HAP-1 (cell line): Measurements from ENCODE around the gene ACSF2.

Source experiments
- DNase-seq, 2 experiments: peaks; one replicate each; pipeline ENCODE4 v3.0.0-alpha.2; 2016 to 2020; ENCODE audit warnings: low spot score in 2 of 2
- H3K27me3 ChIP-seq: fragments of 250-450 bp; sonication (Bioruptor Pico); 2 replicates; pipeline ENCODE4 v1.5.1; 2020; ENCODE audit warnings: low read depth, mild to moderate bottlenecking, moderate library complexity
- H3K36me3 ChIP-seq: fragments of 250-450 bp; sonication (Bioruptor Pico); replicated peaks from 2 replicates; pipeline ENCODE4 v1.5.1; 2020; ENCODE audit warnings: mild to moderate bottlenecking
- H3K4me1 ChIP-seq: fragments of 250-450 bp; sonication (Bioruptor Pico); 2 replicates; pipeline ENCODE4 v1.5.1; 2020; ENCODE audit warnings: mild to moderate bottlenecking
- H3K4me3 ChIP-seq: fragments of 250-450 bp; sonication (Bioruptor Pico); 2 replicates; pipeline ENCODE4 v1.5.1; 2020; ENCODE audit warnings: mild to moderate bottlenecking, moderate library complexity
- H3K9me3 ChIP-seq: fragments of 250-450 bp; sonication (Bioruptor Pico); 2 replicates; pipeline ENCODE4 v1.5.1; 2020; ENCODE audit warnings: mild to moderate bottlenecking, moderate library complexity
- in situ Hi-C: fragments of 300-500 bp; cut with MboI; formaldehyde crosslinking; loops from 3 replicates; pipeline ENCODE4 v1.14.3; 2020; ENCODE audit warnings: low sequenced_read_pairs, inconsistent platforms, mixed read lengths

ACSF2 gene

GRCh38 chr17:50488880-50489279 lies 62.9 kb downstream of the ACSF2 start:
- no peak for DNase-seq
- Histone ChIP-seq H3K9me3 (no peaks in the 10 kb centered on the region), H3K4me1 (no peaks in the 10 kb centered on the region), H3K36me3 (peaks cover 20% of the 10 kb centered on the region), H3K4me3 (no peak overlapping the region), H3K27me3 (no peaks in the 10 kb centered on the region)
- in situ Hi-C loops = loop anchor here (10.0 kb wide), 1 partner anchor 136 kb away; no protein-coding TSS in a partner anchor

GRCh38 chr17:50491505-50491904 lies 65.5 kb downstream of the ACSF2 start:
- no peak for DNase-seq
- H3K36me3 ChIP-seq = no peaks in the 10 kb centered on the region
- no peak overlapping the region for H3K4me3 ChIP-seq
- H3K4me1 ChIP-seq = no peaks in the 10 kb centered on the region
- H3K27me3 ChIP-seq = no peaks in the 10 kb centered on the region
- in situ Hi-C loops = no loop called here
- H3K9me3 ChIP-seq = no peaks in the 10 kb centered on the region

- in situ Hi-C loops = no loop called here
- H3K36me3 ChIP-seq = no peaks in the 10 kb centered on the region
- H3K9me3 ChIP-seq = no peaks in the 10 kb centered on the region
- no peaks in the 10 kb centered on the region for H3K27me3 ChIP-seq
- no peaks in the 10 kb centered on the region for H3K4me1 ChIP-seq
- no peak for DNase-seq
- H3K4me3 ChIP-seq = no peak overlapping the region
Measured at GRCh38 chr17:50492214-50492613, 66.2 kb downstream of the ACSF2 start.

- in situ Hi-C loops = no loop called here
- DNase-seq = no peak
- no peak overlapping the region for H3K4me3 ChIP-seq
- no peaks in the 10 kb centered on the region for H3K27me3 ChIP-seq
- H3K9me3 ChIP-seq = no peaks in the 10 kb centered on the region
- H3K36me3 ChIP-seq = no peaks in the 10 kb centered on the region
- no peaks in the 10 kb centered on the region for H3K4me1 ChIP-seq
Measured at GRCh38 chr17:50493744-50494143, 67.7 kb downstream of the ACSF2 start.

- Histone ChIP-seq H3K4me1 (no peaks in the 10 kb centered on the region), H3K27me3 (no peaks in the 10 kb centered on the region), H3K4me3 (no peak overlapping the region), H3K36me3 (no peaks in the 10 kb centered on the region), H3K9me3 (no peaks in the 10 kb centered on the region)
- in situ Hi-C loops = no loop called here
- no peak for DNase-seq
Measured at GRCh38 chr17:50495217-50495823, 69.3 kb downstream of the ACSF2 start.

- in situ Hi-C loops = no loop called here
- no peak overlapping the region for H3K4me3 ChIP-seq
- no peaks in the 10 kb centered on the region for H3K4me1 ChIP-seq
- H3K36me3 ChIP-seq = no peaks in the 10 kb centered on the region
- H3K27me3 ChIP-seq = no peaks in the 10 kb centered on the region
- no peak for DNase-seq
- H3K9me3 ChIP-seq = no peaks in the 10 kb centered on the region
Measured at GRCh38 chr17:50495918-50496317, 69.9 kb downstream of the ACSF2 start.

- H3K9me3 ChIP-seq = no peaks in the 10 kb centered on the region
- DNase-seq = no peak
- no peaks in the 10 kb centered on the region for H3K27me3 ChIP-seq
- H3K36me3 ChIP-seq = no peaks in the 10 kb centered on the region
- in situ Hi-C loops = no loop called here
- no peaks in the 10 kb centered on the region for H3K4me1 ChIP-seq
- H3K4me3 ChIP-seq = no peak overlapping the region
Measured at GRCh38 chr17:50498021-50498874, 72.2 kb downstream of the ACSF2 start.

GRCh38 chr17:50499270-50499669 lies 73.3 kb downstream of the ACSF2 start:
- in situ Hi-C loops = no loop called here
- no peak overlapping the region for H3K4me3 ChIP-seq
- H3K27me3 ChIP-seq = no peaks in the 10 kb centered on the region
- H3K36me3 ChIP-seq = no peaks in the 10 kb centered on the region
- DNase-seq = no peak
- no peaks in the 10 kb centered on the region for H3K4me1 ChIP-seq
- H3K9me3 ChIP-seq = no peaks in the 10 kb centered on the region

GRCh38 chr17:50499721-50500120 lies 73.7 kb downstream of the ACSF2 start:
- no peak for DNase-seq

GRCh38 chr17:50501054-50501453 lies 75.0 kb downstream of the ACSF2 start:
- no peaks in the 10 kb centered on the region for H3K9me3 ChIP-seq
- H3K4me1 ChIP-seq = no peaks in the 10 kb centered on the region
- in situ Hi-C loops = no loop called here
- peak in 1 of 2 experiments; percentile 65 for DNase-seq
- H3K27me3 ChIP-seq = no peaks in the 10 kb centered on the region
- H3K36me3 ChIP-seq = no peaks in the 10 kb centered on the region
- H3K4me3 ChIP-seq = no peak overlapping the region

More at GRCh38 chr17:50499721-50500120, 73.7 kb downstream of the ACSF2 start:
- no peak overlapping the region for H3K4me3 ChIP-seq
- in situ Hi-C loops = no loop called here
- no peaks in the 10 kb centered on the region for H3K9me3 ChIP-seq
- no peaks in the 10 kb centered on the region for H3K4me1 ChIP-seq
- H3K27me3 ChIP-seq = no peaks in the 10 kb centered on the region
- H3K36me3 ChIP-seq = no peaks in the 10 kb centered on the region

GRCh38 chr17:50502301-50502990 lies 76.4 kb downstream of the ACSF2 start:
- in situ Hi-C loops = no loop called here
- Histone ChIP-seq H3K27me3 (no peaks in the 10 kb centered on the region), H3K9me3 (no peaks in the 10 kb centered on the region), H3K4me1 (no peaks in the 10 kb centered on the region; the same call in 1 of the 2 replicates), H3K36me3 (no peaks in the 10 kb centered on the region), H3K4me3 (no peak overlapping the region)
- no peak for DNase-seq

- no peaks in the 10 kb centered on the region for H3K9me3 ChIP-seq
- DNase-seq = no peak
- H3K36me3 ChIP-seq = no peaks in the 10 kb centered on the region
- peaks cover 4% of the 10 kb centered on the region for H3K4me1 ChIP-seq
- H3K27me3 ChIP-seq = no peaks in the 10 kb centered on the region
- in situ Hi-C loops = no loop called here
- H3K4me3 ChIP-seq = no peak overlapping the region
Measured at GRCh38 chr17:50505591-50506130, 79.6 kb downstream of the ACSF2 start.

- H3K36me3 ChIP-seq = no peaks in the 10 kb centered on the region
- H3K27me3 ChIP-seq = no peaks in the 10 kb centered on the region
- DNase-seq = no peak
- H3K4me1 ChIP-seq = peaks cover 4% of the 10 kb centered on the region
- in situ Hi-C loops = no loop called here
- no peak overlapping the region for H3K4me3 ChIP-seq
- H3K9me3 ChIP-seq = no peaks in the 10 kb centered on the region
Measured at GRCh38 chr17:50506298-50506697, 80.3 kb downstream of the ACSF2 start.
